Measurements from ENCODE around the gene PKP4. TPM values are rescaled to one million over a fixed set of nuclear protein-coding genes. Genes with fewer than 3 reads are reported as not detected.

PKP4 gene
- total and polyA plus RNA-seq, 2 of the 8 experiments (the other 6 are each of a cell fraction or from before 2014, with no cell fraction given): 48.2 to 88.0 TPM

GRCh38 chr2:158496986-158497385 is 40.2 kb downstream of the PKP4 start:
- Histone ChIP-seq H2BK120ac (replicated peaks; ENCODE audit: low read depth, low read length) (no peak overlapping the region), H3K23me2 (ENCODE audit: low read depth, low read length) (no peaks in the 10 kb centered on the region), H3K27ac (ENCODE audit: low read depth, low read length) (no peak overlapping the region), H3K9me3 (ENCODE audit: insufficient read depth in 2 of 2, low read depth in 1 of 2, low read length in 1 of 2) (no peaks in the 10 kb centered on the region), H3K79me2 (ENCODE audit: control insufficient read depth in 1 of 2, insufficient read depth in 2 of 2, low read length in 2 of 2) (peaks cover 0 to 87% of the 10 kb centered on the region in 2 experiments; a peak in 3 of 4 replicates), H4K8ac (ENCODE audit: extremely low read depth, insufficient read depth, low read length) (no peak overlapping the region), H3K4me3 (ENCODE audit: extremely low read depth in 1 of 4, insufficient read depth in 2 of 4, low read depth in 3 of 4, low read length in 4 of 4) (peak overlapping the region in 1 of 4 experiments; percentile 18; a peak in 1 of 8 replicates), H3K9ac (replicated peaks in 1 of 4; ENCODE audit: extremely low read depth in 1 of 4, low read depth in 3 of 4, low read length in 3 of 4) (no peak overlapping the region), H3K36me3 (ENCODE audit: control insufficient read depth in 2 of 4, insufficient read depth in 4 of 4, low read length in 3 of 4) (no peaks in the 10 kb centered on the region), H3K4me2 (ENCODE audit: insufficient read depth in 1 of 2, low read depth in 2 of 2, low read length in 2 of 2) (peak overlapping the region; percentile 26 to 55; a peak in 2 of 4 replicates), H3K23ac (ENCODE audit: insufficient read length) (no peak overlapping the region), H4K5ac (ENCODE audit: insufficient read length, low read depth, low read length) (no peak overlapping the region), H3K18ac (ENCODE audit: extremely low read depth, low read length) (no peak overlapping the region), H3K27me3 (replicated peaks in 1 of 4; ENCODE audit: control insufficient read depth in 3 of 4, extremely low read depth in 1 of 4, insufficient read depth in 3 of 4, low read length in 3 of 4) (no peaks in the 10 kb centered on the region), H2BK15ac (ENCODE audit: low read length) (no peak overlapping the region), H3K56ac (replicated peaks; ENCODE audit: insufficient read length, low read depth, low read length) (no peak overlapping the region), H3K14ac (ENCODE audit: insufficient read length) (no peak overlapping the region), H2AK5ac (ENCODE audit: low read depth, low read length) (no peak overlapping the region), H3K4ac (replicated peaks; ENCODE audit: insufficient read length, low read depth, low read length) (no peak overlapping the region), H2AFZ (ENCODE audit: low read length) (no peak overlapping the region), H3K79me1 (ENCODE audit: low read depth, low read length) (0 out of 2 replicates have a peak, but pooled peaks cover 2% of the 10 kb centered on the region), H4K20me1 (replicated peaks in 1 of 2; ENCODE audit: control insufficient read depth in 1 of 2, insufficient read depth in 2 of 2, low read length in 2 of 2) (peaks cover 2 to 4% of the 10 kb centered on the region in 2 experiments), H2BK12ac (ENCODE audit: low read depth, low read length) (no peak overlapping the region), H4K91ac (replicated peaks; ENCODE audit: insufficient read length, low read length) (no peak overlapping the region), H3K4me1 (replicated peaks in 1 of 4; ENCODE audit: control insufficient read depth in 3 of 4, insufficient read depth in 4 of 4, low read length in 3 of 4) (peaks cover 6 to 18% (median 8%) of the 10 kb centered on the region in 4 experiments; a peak in 6 of 7 replicates), H2BK20ac (ENCODE audit: low read length) (no peak overlapping the region), H2BK5ac (ENCODE audit: low read depth, low read length) (no peak overlapping the region)
- no peak for FAIRE-seq
- 34% methylated on average over 3 of the region's 3 CpGs; no CpG with 5 or more reads in 1 of the 2 experiments for WGBS, 2 experiments (ENCODE audit: extremely low coverage in 1 of 2, insufficient coverage in 1 of 2, insufficient read length in 1 of 2, insufficient replicate concordance in 2 of 2, low coverage in 1 of 2, low lambda C conversion rate in 2 of 2, missing lambda C conversion rate in 1 of 2)
- CTCF ChIA-PET (ENCODE audit: partially characterized antibody): interaction anchor here (0.5 to 1.8 kb wide), 3 partner anchors 8 to 335 kb away, joined by 3 to 4 read pairs (median 3); no protein-coding TSS in a partner anchor
- POLR2A ChIA-PET (ENCODE audit: partially characterized antibody): interaction anchor here (0.8 to 1.6 kb wide), 3 partner anchors 8 to 10 kb away, joined by 3 to 4 read pairs (median 3); no protein-coding TSS in a partner anchor
- no peak for DNase-seq (ENCODE audit: low read depth in 1 of 2, low spot score in 2 of 2)
- TF ChIP-seq HDAC6 (IDR thresholded peaks at IDR 0.05; ENCODE audit: low read depth, low read length) (no peak), JUND (IDR thresholded peaks at IDR 0.05; ENCODE audit: low read length) (no peak)
